NOMO-1 treated with dmso at 0.1 percent for 144 hours (cell line): ENCODE measurements around the gene CCDC91.
"Not testable (repeated sequence)": the region's sequence is repeated elsewhere in the genome, so short reads cannot be mapped to it uniquely, and the experiment has no call there.

ENCODE experiments used
- DNase-seq: peaks from one replicate; lab custom pipeline; 2025; ENCODE audit not compliant: unreplicated experiment; lab: John Stamatoyannopoulos, UW

The CCDC91 gene

GRCh38 chr12:28278960-28279359, 88.7 kb downstream of the CCDC91 start:
- no peak for DNase-seq

GRCh38 chr12:28286352-28286751, 96.1 kb downstream of the CCDC91 start:
- DNase-seq = no peak

- no peak for DNase-seq
Observed at GRCh38 chr12:28290262-28290661, 100.0 kb downstream of the CCDC91 start.

GRCh38 chr12:28292699-28293098, 102.4 kb downstream of the CCDC91 start:
- no peak for DNase-seq

- DNase-seq = peak; percentile 23
Observed at GRCh38 chr12:28294300-28294699, 104.0 kb downstream of the CCDC91 start.

GRCh38 chr12:28296287-28296686, 106.0 kb downstream of the CCDC91 start:
- DNase-seq = no peak

- DNase-seq = no peak
Observed at GRCh38 chr12:28303192-28303591, 112.9 kb downstream of the CCDC91 start.

GRCh38 chr12:28306535-28306934, 116.3 kb downstream of the CCDC91 start:
- no peak for DNase-seq

- no peak for DNase-seq
Observed at GRCh38 chr12:28308891-28309290, 118.6 kb downstream of the CCDC91 start.

- DNase-seq = no peak
Observed at GRCh38 chr12:28313631-28314030, 123.4 kb downstream of the CCDC91 start.

GRCh38 chr12:28316049-28316448, 125.8 kb downstream of the CCDC91 start:
- no peak for DNase-seq

- DNase-seq = no peak
Observed at GRCh38 chr12:28318273-28318672, 128.0 kb downstream of the CCDC91 start.

- DNase-seq = no peak
Observed at GRCh38 chr12:28320353-28320752, 130.1 kb downstream of the CCDC91 start.

GRCh38 chr12:28327722-28328121, 137.5 kb downstream of the CCDC91 start:
- DNase-seq = no peak

GRCh38 chr12:28328967-28329366, 138.7 kb downstream of the CCDC91 start:
- DNase-seq = no peak

GRCh38 chr12:28329727-28330126, 139.5 kb downstream of the CCDC91 start:
- not testable (repeated sequence) for DNase-seq

- DNase-seq = not testable (repeated sequence)
Observed at GRCh38 chr12:28330232-28330631, 140.0 kb downstream of the CCDC91 start.

GRCh38 chr12:28331130-28331529, 140.9 kb downstream of the CCDC91 start:
- DNase-seq = no peak

GRCh38 chr12:28340261-28341045, 150.2 kb downstream of the CCDC91 start:
- no peak for DNase-seq

- no peak for DNase-seq
Observed at GRCh38 chr12:28343713-28344112, 153.5 kb downstream of the CCDC91 start.

GRCh38 chr12:28346567-28346966, 156.3 kb downstream of the CCDC91 start:
- DNase-seq = no peak

- no peak for DNase-seq
Observed at GRCh38 chr12:28349196-28349595, 158.9 kb downstream of the CCDC91 start.

- no peak for DNase-seq
Observed at GRCh38 chr12:28350502-28350901, 160.2 kb downstream of the CCDC91 start.
